GM21367 (cell line): ENCODE data around the gene LRRC9.

Experiments
- ATAC-seq: cut with Tn5 transposase; IDR thresholded peaks from one replicate; pipeline ENCODE4 v1.9.1; 2021; ENCODE audit not compliant: unreplicated experiment

LRRC9 gene

GRCh38 chr14:60106339-60106738 is 186.4 kb downstream of the LRRC9 start:
- ATAC-seq: no peak

GRCh38 chr14:60107477-60107876 is 187.5 kb downstream of the LRRC9 start:
- no peak for ATAC-seq

DNA sequence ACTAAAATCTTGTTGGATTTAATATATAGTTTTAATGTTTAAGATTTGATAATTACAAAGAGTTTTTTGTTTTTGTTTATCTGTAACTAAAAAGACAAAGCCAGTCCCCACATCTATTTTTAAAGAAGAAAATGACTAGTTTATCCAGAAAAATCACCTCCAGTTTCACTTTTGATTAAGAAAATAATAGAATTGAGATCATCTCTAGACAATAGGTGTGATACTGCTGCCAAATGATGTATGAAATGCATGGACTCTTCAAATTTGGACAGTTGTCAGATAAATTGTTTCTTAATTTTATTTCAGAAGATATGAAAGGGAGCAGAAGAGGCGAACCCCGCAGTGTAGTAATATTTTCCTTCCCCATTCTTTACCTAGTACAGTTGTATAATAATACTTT is 191.8 kb downstream of the LRRC9 start:
- no peak for ATAC-seq
